Ovary (tissue), 3 donors: Measurements from ENCODE around the gene TBX2.

Experiments used
- CTCF ChIP-seq, 3 donors: fragments of 450-650 bp in 2 of 3; fragments of 200-600 bp in 1 of 3; IDR thresholded peaks; one replicate each; pipeline versions ENCODE4 v1.5.1 to v1.8.0; 2016 to 2022; ENCODE audit warnings: antibody characterized with exemption in 3 of 3, mild to moderate bottlenecking in 1 of 3
- EP300 ChIP-seq: sonication (generic); formaldehyde crosslinking; IDR thresholded peaks from one replicate; pipeline ENCODE4 v1.6.1; 2017; ENCODE audit warnings: antibody characterized with exemption
- donor health status: DM: no; HTN: no; CAD: no.

- TF ChIP-seq CTCF (IDR thresholded peaks at IDR 0.05): no peak
- no peak for TF ChIP-seq EP300
These were observed 30.7 kb upstream of the TBX2 start for GRCh38 chr17:61368832-61369450.
